GM18951 (cell line): ENCODE results near the gene SH3BP4.

Source experiments
- POLR2A ChIP-seq: IDR thresholded peaks from 4 replicates; pipeline ENCODE4 v1.6.1; 2011; ENCODE audit warnings: mild to moderate bottlenecking; ENCODE audit not compliant: insufficient read length, insufficient read depth; ENCODE audit errors: extremely low read depth
- in situ Hi-C: fragments of 300-500 bp; cut with MboI; formaldehyde crosslinking; loops from one replicate; pipeline ENCODE4 v1.12.0; 2022; ENCODE audit warnings: low sequenced_read_pairs, mixed read lengths, inconsistent platforms; ENCODE audit not compliant: unreplicated experiment

SH3BP4 gene

GRCh38 chr2:234953116-234954031 is 1.6 kb downstream of the SH3BP4 start:
- no peak for TF ChIP-seq POLR2A
- in situ Hi-C loops = no loop called here

DNA sequence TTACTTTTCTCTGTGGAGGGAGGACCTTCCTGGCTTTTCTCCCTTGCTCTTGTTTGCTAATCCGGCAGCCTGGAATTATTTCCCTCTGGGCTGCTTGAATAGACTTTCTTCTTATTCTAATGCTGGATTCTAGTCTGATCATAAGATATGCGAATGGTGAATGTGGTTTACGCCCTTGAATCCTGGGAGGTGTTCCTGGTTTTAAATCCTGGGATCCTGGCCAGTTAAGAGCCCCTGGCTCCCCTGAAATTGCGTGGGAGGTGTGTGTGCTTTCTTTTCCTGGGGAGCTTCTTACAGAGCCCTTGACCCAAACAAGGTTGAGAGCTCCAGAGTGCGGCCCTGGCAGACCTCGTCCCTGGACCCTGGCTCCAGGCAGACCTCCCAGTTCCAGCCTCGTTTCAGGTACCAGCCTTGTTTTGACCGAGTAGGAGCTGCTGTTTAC is 2.8 kb downstream of the SH3BP4 start:
- in situ Hi-C loops = no loop called here
- no peak for TF ChIP-seq POLR2A

GRCh38 chr2:234955091-234955591 is 3.3 kb downstream of the SH3BP4 start:
- no peak for TF ChIP-seq POLR2A
- in situ Hi-C loops = no loop called here

- TF ChIP-seq POLR2A = no peak
- in situ Hi-C loops = no loop called here
Measured at GRCh38 chr2:234955971-234956509, 4.2 kb downstream of the SH3BP4 start.

DNA sequence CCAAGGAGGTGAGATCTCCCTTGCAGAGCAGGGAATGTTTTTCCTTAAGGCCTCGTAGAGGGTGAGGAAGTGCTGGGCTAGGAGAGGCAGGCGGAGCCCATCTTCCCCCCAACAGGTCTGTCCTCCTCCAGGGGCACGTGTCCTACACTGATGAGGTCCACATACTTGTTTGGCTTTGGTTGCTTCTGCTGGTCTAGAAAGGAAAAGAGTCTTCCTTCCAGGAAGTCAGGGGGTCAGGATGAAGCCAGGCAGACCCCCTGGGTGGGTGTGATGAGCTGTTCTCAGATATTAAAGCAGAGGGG is 6.0 kb downstream of the SH3BP4 start:
- in situ Hi-C loops = no loop called here
- TF ChIP-seq POLR2A = no peak

DNA sequence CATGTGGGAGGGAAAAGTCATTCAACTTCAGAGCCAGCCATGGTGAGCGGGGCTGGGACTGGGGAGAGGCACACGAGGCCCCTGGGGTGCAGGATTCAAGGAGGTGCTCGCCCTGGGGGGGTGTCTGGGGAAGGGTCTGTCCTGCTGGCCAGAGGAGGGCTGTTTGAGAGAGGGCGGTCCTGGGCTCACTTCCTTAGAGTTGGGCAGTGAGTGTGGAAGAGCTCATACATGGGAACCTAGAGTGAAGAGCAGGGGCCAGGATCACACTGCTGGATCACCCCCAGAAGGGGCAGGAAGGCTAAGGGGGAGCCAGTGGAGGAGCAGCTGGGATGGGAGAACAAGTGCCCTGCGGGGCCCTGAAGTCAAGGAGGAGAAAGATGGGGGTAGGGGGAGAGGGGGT is 6.5 kb downstream of the SH3BP4 start:
- in situ Hi-C loops = no loop called here
- TF ChIP-seq POLR2A = no peak

DNA sequence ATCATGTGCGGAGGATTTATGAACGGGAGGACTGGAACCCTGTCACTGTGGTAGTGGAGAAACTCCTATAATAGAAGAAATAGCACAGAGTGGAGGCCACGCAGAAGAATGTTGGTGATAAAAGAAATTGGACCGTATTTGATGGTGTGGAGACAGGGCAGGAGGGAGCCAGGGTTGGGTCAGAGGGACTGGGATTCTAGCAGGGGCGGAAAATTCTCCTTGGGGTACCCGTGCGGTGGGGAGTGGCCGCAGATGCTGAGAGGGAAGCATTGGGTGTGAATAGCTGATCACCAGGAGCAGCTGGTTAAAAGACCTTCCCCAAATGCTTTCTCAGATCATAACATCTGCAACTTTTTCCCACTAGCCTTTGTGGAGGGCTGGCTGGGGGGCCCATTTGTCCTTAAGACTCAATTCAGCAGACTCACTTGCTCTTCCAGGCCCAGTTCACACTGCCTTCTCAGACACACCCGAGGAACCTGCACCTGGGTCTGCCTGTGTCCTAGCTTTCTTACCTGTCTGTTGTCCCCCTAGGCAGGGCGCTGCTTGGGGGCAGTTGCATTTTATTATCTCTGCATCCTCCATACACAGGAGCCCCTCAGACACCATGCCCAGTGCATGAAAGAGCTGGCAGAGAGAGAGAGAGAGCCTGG is 7.1 kb downstream of the SH3BP4 start:
- TF ChIP-seq POLR2A = no peak
- in situ Hi-C loops = no loop called here

GRCh38 chr2:234960175-234961088 is 8.6 kb downstream of the SH3BP4 start:
- TF ChIP-seq POLR2A = no peak
- in situ Hi-C loops = no loop called here

- in situ Hi-C loops = no loop called here
- TF ChIP-seq POLR2A = no peak
Measured at GRCh38 chr2:234961784-234962183, 10.0 kb downstream of the SH3BP4 start.

- TF ChIP-seq POLR2A = no peak
- in situ Hi-C loops = no loop called here
Measured at GRCh38 chr2:234963773-234964615, 12.2 kb downstream of the SH3BP4 start.

GRCh38 chr2:234964631-234965461 is 13.0 kb downstream of the SH3BP4 start:
- in situ Hi-C loops = no loop called here
- TF ChIP-seq POLR2A = no peak
